ENCODE data around the gene HSPB1. TPM values are rescaled to one million over a fixed set of nuclear protein-coding genes. Genes with fewer than 3 reads are reported as not detected.
"Not testable (repeated sequence)": the region's sequence is repeated elsewhere in the genome, so short reads cannot be mapped to it uniquely, and the experiment has no call there.

The HSPB1 gene
- polyA plus RNA-seq, 3 donors = 172 to 262 (median 221) TPM

DNA sequence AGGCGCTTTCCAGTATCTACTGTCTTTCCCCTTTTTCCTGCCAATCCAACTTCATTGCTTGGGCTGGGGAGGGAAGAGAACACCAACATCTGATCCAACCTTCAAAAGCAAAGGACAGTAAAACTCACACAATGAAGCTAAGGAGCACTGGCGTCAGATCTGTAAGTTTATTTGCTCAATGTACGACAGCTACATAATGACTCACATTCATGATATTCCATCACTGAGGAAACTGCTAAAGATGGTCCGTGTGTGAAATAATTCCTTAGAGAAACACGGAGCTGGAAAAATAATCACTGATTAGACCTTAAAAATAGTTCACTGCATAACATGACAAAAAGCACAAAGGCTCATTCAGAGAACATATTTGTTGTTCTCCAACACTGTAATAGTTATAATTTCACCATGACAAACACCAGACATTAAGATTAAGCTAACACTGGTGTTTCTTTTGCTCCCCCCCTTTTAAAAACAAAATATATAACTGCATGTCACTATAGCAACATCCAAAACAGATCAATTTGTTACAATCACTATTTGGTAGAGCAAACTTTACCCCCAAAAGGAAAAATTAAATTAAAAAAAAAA, 24.3 kb downstream of the HSPB1 start:
- no peak for DNase-seq

DNA sequence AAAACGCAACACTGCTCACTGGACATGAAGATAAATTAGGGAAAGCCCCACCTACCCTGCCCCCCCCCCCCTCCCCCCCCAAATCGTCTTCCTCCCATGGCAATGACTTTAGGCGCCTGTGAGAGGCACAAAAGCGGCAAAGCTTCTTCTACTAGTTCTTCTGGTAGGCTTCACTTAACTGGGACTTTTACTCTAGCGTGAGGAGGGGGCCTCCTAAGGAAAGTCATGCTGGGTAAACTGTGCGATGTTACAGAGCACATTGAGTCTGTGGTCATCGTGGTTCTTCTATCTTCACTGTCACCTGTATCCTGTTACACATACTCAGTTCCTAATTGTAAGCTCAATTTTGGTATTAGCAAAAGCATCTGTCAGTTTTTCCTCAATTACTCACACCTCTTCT, 25.1 kb downstream of the HSPB1 start:
- no peak for DNase-seq

DNA sequence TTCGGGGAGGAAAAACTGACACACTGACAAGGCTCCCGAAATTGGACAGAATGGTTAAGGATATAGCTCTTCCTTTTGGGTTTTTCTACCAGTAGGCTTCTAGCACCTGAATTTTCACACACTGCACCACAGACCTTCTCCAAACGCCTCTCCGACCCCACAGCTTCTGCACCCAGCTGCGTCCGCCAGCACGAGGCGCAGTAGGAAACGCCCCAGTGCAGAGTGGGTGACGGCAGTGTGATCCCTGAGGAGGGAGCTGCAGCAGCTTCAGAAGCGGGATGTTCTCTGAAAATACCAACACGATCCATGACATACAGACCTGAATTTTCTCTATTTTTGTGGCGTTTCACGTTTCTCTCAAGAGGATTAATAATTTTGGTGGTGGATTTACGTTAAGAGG, 25.9 kb downstream of the HSPB1 start:
- DNase-seq = no peak

DNA sequence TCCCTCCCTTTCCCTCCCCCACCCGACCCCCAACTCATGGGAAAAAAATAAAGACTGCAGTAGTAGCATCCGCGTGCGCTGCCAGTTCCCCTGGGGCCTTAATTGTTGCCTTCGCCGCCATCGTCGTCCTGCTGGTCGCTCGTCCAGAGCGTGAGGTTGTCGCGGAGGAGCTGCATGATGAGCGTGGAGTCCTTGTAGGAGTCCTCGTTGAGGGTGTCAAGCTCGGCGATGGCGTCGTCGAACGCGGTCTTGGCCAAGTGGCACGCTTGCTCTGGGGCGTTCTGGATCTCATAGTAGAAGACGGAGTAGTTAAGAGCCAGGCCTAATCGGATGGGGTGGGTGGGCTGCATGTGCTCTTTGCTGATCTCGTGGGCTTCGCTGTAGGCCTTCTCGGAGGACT, 27.0 kb downstream of the HSPB1 start:
- no peak for DNase-seq

DNA sequence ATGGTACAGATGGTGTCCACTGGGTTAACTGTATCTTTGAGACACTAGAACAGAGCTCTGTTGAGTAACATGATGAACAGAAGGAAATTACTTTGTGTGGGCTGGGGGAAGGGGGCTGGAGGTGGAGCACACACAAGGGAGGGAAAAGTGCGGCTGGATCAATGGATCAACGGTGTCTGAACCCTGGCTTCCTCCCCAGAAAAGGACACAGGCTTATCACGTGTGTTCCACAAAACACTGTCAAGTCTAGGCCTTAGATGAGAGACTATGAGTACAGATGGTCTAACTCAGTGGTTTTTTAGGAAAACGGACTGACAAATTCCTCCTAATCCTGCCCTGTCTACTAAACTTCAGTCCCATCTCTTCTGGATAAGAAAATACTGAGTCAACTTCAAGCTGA, 27.8 kb downstream of the HSPB1 start:
- DNase-seq = no peak

DNA sequence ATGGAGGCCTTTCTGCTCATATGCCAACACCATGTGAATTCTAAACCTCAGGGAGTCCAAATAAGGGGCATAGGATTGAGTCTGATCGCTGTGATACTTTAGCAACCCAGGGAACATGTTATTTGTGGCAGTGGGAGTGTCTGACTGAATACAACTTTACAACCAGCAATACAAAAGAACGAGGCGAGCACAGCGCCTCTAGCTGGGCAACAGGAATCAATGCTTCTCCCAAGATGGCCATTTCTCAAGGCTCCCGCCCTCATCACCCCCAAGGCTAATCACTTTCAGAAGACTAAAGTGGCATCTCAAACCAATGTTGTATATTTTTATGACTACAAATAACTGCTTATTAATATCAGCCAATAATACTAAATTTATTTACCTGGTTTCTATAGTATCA, 28.2 kb downstream of the HSPB1 start:
- DNase-seq = no peak

DNA sequence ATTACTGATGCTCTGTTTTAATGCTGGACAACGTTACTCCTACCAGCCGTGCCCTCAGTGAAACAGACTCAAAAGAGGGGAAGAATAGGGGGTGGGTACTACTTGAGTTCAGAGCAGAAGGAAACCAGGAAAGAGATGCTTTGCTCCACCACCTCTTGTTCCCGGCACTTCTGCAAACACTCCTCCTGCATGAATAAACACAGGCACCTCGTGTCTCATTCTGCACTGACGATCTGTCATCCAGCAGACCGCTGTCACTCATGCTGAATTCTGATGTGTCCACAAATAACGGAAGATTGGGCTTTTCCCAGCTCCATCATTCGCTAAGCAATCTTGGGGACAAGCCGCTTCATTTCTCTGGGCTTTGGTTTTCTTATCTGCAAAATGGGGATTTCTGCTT, 29.6 kb downstream of the HSPB1 start:
- DNase-seq = no peak

DNA sequence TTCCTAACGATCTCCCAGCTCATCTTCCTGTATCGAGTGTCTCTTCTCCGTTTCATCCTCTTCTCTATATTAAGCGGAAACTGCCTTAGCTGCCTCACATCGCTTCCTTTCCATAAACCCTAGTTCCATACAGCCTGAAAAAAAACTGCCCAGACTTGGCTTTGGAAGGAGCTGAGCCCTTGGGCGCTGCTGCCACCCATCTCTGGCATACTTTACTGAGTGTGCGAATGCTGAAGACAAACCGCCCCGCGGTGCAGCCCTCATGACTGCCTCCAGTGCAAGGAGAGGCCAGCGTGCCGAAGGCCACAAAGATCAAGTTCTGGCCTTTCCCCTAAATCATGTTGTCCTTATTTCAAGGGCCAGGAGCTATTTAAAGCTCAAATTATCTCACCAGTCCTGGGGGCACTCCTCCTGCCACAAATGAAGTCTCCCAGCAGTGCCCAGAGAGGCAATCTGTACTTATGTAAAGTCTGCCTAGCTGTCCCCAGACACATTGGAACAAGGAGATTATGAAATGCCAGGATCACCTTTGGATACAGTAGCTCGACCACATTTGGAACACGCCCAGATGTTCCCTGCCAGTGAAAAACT, 31.1 kb downstream of the HSPB1 start:
- DNase-seq = no peak

DNA sequence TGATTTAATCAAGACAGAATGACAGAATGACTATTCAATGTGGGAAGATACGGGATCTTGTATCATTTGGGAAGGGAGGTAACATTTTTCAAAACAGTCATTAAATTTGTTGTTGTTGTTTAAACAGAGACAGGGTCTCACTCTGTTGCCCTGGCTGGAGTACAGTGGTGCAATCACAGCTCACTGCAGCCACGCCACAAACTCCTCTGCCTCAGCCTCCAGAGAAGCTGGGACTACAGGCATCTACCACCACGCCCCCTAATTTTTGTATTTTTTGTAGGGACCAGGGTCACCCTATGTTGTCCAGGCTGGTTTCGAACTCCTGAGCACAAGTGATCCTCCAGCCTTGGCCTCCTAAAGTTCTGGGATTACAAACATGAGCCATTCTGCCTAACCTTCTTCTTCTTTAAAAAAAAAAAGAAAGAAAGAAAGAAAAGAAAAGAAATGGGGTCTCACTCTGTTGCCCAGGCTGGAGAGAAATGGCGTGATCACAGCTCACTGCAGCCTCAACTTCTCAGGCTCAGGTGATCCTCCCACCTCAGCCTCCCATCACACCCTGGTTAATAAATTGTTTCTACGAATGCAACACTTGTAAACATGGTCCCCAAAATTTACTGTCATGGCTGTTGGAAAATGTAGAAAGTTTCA, 32.0 kb downstream of the HSPB1 start:
- no peak for DNase-seq

DNA sequence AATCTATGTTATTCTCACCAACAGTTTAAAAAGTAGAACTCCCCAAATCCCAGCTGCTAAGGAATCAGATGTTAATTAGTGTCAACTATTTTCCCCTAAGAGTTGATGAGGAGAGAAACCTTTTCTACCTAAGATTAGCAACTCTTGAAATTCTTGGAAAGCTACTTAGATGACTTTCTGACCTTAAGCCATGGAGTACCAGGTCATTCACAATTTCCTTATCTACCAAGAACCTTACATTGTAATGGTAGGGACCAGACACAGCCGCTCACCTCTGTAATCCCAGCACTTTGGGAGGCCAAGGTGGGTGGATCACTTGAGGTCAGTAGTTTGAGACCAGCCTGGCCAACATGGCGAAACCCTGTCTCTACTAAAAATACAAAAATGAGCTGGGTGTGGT, 32.9 kb downstream of the HSPB1 start:
- not testable (repeated sequence) for DNase-seq

DNA sequence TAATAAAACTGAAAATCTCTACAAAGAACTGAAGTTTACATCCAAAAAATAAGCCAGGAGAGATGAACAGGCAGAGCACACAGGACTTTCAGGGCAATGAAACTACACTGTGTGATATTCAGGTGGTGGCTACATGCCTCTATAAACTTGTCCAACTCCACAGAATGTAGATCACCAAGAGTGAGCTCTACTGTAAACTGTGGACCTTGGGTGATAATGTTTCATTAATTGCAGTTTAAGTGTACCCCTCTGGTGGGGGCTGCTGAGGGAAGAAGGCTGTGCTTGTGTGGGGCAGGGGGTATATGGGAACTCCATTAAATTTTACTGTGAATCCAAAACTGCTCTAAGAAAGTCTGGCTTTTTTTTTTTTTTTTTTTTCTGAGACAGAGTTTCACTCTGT, 33.6 kb downstream of the HSPB1 start:
- DNase-seq = no peak

DNA sequence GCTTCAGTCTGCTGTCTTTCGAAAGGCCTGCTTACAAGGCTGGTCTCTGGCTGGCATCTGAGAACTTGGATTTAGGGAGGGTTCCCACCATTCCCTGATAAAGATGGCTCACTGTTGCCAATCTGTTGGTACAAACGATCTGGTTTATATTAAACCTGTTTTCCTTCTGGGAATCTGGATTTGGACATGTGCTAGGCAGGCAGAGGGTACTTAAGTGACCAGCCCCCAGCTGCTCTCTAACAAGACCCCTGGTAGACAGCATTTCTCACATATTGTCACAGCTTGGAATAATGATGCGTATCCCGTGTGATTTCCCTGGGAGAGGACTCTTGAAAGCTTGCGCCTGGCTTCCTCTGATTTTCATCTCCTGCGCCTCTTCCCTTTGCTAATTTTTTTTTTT, 34.7 kb downstream of the HSPB1 start:
- DNase-seq = no peak

DNA sequence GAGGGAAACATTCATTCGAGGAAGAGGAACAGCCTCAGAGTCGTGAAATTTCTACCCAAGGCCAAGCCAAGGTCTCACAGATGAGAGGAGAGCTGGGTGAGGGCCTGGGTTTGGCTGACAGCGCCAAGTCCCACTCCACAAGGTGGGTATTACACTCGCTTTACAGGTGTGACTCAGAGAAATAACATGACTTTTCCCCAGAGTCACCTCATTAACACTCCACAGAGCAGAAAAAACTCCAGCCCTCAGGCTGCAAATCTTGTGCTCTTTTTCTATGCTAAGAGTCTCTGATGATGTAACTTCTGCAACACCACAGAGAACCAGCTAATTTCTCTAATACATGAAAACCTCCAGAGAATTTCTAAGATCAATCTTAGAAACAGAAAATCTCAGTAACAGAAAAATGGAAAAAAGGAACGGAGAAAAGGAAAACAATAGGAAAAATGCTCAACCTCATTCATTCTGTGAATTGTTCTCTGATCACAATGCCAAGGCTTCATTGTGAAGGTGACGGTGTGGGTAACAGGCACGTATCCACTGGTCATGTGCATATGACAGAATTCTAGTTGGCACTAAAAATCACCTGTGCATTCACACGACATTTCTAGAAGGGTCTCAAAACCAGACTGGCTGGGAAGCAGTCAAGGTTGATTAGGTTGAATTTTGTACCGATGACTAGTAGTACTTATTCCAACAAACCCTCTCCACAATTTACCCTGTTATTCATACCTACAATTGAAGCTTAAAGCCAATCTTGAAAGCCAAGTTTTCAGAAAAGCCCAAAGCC, 36.0 kb downstream of the HSPB1 start:
- DNase-seq = no peak

DNA sequence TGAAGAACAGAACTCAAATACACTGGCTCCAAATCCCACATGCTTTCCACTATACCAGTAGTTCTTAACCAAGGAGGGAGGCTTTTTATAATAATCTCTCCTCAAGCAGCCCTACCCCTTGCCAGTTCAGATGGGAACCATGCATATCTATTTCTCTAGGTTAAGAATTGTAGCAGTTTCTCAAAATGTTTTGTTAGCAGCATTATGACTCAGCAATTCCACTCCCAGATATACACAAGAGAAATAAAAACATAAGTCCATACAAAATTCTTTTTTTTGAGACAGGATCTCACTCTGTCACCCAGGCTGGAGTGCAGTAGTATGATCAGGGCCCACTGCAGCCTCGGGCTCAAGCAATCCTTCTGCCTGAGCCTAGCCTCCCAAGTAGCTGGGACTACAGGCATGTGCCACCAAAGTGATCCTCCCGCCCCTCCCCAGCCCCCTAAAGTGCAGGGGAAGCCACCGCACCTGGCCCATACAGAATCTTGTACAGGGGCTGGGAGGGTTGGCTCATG, 38.2 kb downstream of the HSPB1 start:
- no peak for DNase-seq

DNA sequence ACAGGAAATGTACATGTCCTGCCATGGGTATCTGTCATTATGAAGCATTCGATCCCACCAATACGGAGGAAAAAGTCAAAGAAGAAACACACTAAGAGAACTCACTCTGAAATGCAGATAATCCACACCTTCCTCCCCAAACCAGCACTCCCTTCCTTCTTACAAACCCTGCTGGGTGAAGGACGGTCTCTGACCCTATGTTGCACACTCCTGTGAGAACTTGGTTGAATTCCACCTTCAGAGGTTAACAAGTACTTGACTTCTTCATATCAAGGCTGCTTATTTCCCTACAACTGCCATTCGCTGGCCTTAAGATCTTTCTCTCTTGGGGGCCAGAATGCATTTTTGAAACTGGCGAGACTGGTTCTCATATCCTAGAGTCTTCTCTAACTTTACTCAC, 39.7 kb downstream of the HSPB1 start:
- DNase-seq = no peak

DNA sequence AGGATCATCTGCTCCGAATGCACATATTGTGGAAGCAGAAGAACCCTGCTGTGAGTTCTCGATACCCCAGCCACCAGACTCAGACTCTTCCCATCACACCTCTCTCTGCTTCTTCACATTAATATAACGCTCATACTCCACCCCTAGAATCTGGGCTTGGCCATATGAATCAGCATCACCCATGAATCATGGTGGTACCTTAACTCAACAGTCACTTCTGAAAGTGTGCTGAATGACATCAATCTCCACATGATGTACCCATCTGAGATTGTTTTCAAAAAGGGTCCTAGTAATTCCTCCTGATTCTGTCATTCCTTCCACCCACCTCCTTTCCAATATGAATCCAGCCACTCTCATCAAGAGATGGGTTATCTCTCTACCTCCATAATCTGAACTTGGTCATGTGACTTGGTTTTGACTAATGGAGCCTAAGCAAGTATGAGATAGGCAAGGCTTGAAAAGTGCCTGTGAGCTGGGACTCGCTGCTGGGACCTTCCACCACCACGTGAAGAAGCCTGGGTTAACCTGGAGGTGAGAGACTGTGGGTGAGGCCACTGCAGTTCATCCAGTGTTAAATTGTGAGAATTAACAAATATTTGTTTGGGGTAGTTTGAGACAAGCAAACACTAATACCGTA, 40.9 kb downstream of the HSPB1 start:
- no peak for DNase-seq

DNA sequence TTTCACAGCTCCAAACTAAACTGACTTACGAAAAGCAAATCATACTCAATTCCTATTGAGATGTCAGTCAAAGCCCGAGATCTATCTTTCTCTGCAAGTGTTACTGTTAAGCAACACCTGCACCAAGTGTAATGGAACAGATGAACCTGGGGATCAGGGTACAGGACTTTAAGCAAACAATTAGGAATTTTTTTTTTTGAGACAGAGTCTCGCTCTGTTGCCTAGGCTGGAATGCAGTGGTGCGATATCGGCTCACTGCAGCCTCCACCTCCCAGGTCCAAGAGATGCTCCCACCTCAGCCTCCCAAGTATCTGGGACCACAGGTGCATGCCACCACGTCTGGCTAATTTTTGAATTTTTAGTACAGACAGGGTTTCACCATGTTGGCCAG, 41.5 kb downstream of the HSPB1 start:
- no peak for DNase-seq

DNA sequence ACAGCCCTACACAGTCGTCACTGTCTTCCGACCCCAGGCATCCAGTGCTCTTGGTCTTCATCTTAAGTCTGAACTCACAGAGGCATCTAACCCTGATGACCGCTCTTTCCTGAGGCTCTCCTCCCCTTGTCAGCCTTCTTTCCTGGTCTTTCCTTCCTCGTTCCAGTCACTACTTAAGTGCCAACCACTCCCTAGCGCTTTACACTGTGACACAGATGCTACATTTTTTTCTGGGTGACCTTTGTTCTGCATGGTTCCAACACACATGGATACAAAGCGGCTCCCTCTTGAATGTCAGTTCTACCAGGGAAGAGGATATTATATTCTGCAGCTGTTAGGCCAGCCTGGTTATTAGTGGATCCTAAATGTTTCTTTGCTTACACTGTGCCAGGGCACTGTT, 43.6 kb downstream of the HSPB1 start:
- no peak for DNase-seq

DNA sequence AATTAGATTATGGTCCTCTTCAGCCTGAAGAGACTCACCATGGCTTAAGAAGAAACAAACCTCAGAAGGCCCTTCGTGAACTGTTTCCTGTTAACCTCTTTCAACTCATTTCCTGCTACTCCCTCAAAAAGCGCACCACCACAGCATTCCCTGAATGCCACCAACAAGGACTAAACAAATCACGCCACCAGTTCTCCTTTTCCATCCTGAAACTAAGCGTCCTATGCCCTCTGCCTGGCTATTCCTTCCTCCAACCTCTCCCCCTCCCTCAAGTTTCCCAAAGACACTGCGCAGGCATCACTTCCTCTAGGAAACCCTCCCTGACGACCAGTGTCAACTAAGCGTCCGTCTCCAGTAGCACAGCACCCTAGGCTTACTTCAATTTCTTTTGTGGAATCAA, 44.3 kb downstream of the HSPB1 start:
- DNase-seq = no peak

DNA sequence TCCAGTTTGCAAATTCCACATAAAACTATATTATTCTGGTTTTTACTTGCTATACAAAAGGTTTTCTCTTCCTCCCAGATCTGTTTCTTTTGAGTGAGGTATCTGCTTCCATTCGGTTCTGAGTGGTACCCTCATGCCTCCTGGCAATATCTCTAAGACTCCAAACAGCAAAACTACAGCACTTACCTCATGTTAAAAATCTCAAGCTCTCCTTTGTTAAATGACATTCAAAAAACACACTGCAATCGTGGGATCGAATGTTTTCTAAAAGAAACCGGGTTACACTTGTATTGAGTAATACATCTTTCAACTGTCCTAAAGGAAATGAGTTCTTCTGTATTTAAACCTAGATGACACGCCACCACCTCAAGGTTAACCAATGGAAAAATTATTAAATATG, 45.2 kb downstream of the HSPB1 start:
- DNase-seq = no peak

DNA sequence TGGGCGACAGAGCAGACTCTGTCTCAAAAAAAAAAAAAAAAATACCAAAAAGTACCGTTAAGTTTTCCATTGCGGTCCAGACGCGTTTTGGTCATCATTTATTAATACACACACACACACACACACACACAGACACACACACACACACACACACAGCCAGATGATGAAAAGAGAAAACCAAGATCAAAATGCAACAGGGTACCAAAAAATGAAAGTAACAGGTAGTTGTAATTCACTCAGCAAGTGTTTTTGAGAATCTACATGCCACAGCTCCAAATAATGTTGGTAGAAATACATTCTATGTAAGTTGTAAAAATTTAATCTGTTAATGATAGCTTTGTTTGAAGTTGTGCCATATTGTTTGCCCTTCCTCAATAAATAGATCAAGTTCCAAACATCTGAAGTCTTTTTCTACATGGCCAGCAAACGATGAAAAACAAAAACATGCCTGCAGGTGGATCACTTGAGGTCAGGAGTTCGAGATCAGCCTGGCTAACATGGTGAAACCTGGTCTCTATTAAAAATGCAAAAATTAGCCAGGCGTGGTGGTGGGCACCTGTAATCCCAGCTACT, 46.9 kb downstream of the HSPB1 start:
- no peak for DNase-seq

DNA sequence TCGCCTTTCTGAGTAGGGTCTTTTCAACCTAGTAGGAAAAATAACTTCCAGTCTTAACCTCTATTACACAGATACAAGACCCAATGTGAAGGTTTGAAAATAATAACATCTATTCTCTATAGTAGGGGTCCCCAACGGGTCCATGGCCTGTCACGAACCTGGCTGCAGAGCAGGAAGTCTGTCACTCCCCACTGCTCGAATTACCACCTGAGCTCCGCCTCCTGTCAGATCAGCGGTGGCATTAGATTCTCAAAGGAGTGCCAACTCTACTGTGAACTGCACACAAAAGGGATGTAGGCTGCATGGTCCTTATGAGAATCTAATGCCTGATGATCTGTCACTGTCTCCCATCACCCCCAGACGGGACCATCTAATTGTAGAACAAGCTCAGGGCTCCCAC, 48.9 kb downstream of the HSPB1 start:
- no peak for DNase-seq
